Endothelial cell of umbilical vein (primary cell): ENCODE measurements around the gene LRRC37A3. TPM values are rescaled to one million over a fixed set of nuclear protein-coding genes. Genes with fewer than 3 reads are reported as not detected.

ENCODE experiments used
- BruUV-seq: library from RNA; stranded (reverse); fragments of 400-500 nt; replicated peaks from 2 replicates; lab custom pipeline; 2021; lab: Mats Ljungman, UMichigan
- CTCF ChIA-PET: fragments of 300-600, 350-600 bp; sonication (Branson Sonifier 250); formaldehyde crosslinking; loops from one replicate; lab custom pipeline; 2021; ENCODE audit warnings: antibody characterized with exemption, inconsistent platforms; lab: Charles Lee
- POLR2A ChIA-PET: fragments of 300-600, 350-600 bp; sonication (Branson Sonifier 250); formaldehyde crosslinking; loops from one replicate; lab custom pipeline; 2021; ENCODE audit warnings: antibody characterized with exemption, inconsistent platforms; lab: Charles Lee
- DNase-seq: peaks from one replicate; pipeline ENCODE4 v3.0.0-alpha.2; 2011; ENCODE audit warnings: low read depth, low spot score
- FAIRE-seq: peaks from 2 replicates; lab custom pipeline; 2011; peaks lifted over from hg19 to GRCh38; lab: Jason Lieb, UNC
- H2AFZ ChIP-seq: 2 replicates; pipeline ENCODE4 v1.6.0; 2012; ENCODE audit warnings: low read depth, low read length, control low read depth, inconsistent platforms
- H3K27ac ChIP-seq: 2 replicates; pipeline ENCODE4 v1.5.1; 2011; ENCODE audit warnings: low read depth, mild to moderate bottlenecking, control low read depth, low read length, moderate library complexity; ENCODE audit not compliant: insufficient read depth
- H3K27me3 ChIP-seq, 2 experiments: 2 replicates each; pipeline versions ENCODE4 v1.6.0 to v1.6.1; 2011; ENCODE audit warnings: low read length in 2 of 2, mixed read lengths in 1 of 2; ENCODE audit not compliant: control insufficient read depth in 2 of 2, insufficient read depth in 2 of 2
- H3K36me3 ChIP-seq, 2 experiments: 2 replicates in 1 of 2; 3 replicates in 1 of 2; pipeline ENCODE4 v1.5.1; 2011; ENCODE audit warnings: low read length in 2 of 2, mild to moderate bottlenecking in 1 of 2, moderate library complexity in 1 of 2; ENCODE audit not compliant: control insufficient read depth in 2 of 2, insufficient read depth in 2 of 2; ENCODE audit errors: extremely low read depth in 1 of 2
- H3K4me1 ChIP-seq: 3 replicates; pipeline ENCODE4 v1.5.1; 2011; ENCODE audit warnings: mild to moderate bottlenecking, low read length; ENCODE audit not compliant: control insufficient read depth, insufficient read depth; ENCODE audit errors: extremely low read depth
- H3K4me2 ChIP-seq: 2 replicates; pipeline ENCODE4 v1.6.1; 2011; ENCODE audit warnings: low read length, control low read depth, mixed read lengths; ENCODE audit not compliant: insufficient read depth
- H3K4me3 ChIP-seq, 3 experiments: fragments of 200-600 bp in 1 of 3; sonication (generic), shearing (Covaris generic) in 1 of 3; replicated peaks in 1 of 3; 2 replicates each; pipeline ENCODE4 v1.5.1; 2011 to 2016; ENCODE audit warnings: control low read depth in 3 of 3, low read length in 3 of 3, mild to moderate bottlenecking in 2 of 3, inconsistent platforms in 1 of 3, low read depth in 1 of 3, moderate library complexity in 1 of 3; ENCODE audit not compliant: insufficient read depth in 1 of 3
- H3K79me2 ChIP-seq: 2 replicates; pipeline ENCODE4 v1.6.0; 2012; ENCODE audit warnings: low read length, inconsistent platforms; ENCODE audit not compliant: control insufficient read depth, insufficient read depth
- H3K9ac ChIP-seq: replicated peaks from 2 replicates; pipeline ENCODE3; 2011; ENCODE audit warnings: low read length, control low read depth; ENCODE audit not compliant: insufficient read depth; ENCODE audit errors: extremely low read depth
- H3K9me1 ChIP-seq: replicated peaks from 3 replicates; pipeline ENCODE4 v1.6.0; 2011; ENCODE audit warnings: mild to moderate bottlenecking, low read length; ENCODE audit not compliant: control insufficient read depth, insufficient read depth; ENCODE audit errors: extremely low read depth
- H3K9me3 ChIP-seq: replicated peaks from 2 replicates; pipeline ENCODE4 v1.5.1; 2012; ENCODE audit warnings: low read length, inconsistent platforms; ENCODE audit not compliant: control insufficient read depth, insufficient read depth
- H4K20me1 ChIP-seq: replicated peaks from 2 replicates; pipeline ENCODE3; 2011; ENCODE audit warnings: mild to moderate bottlenecking, low read length; ENCODE audit not compliant: control insufficient read depth, insufficient read depth; ENCODE audit errors: extremely low read depth
- EZH2 ChIP-seq: IDR thresholded peaks from 2 replicates; pipeline ENCODE4 v1.6.1; 2012; ENCODE audit warnings: borderline replicate concordance, low read depth, mild to moderate bottlenecking, moderate library complexity, low read length, inconsistent platforms; ENCODE audit not compliant: severe bottlenecking
- FOS ChIP-seq: IDR thresholded peaks from 2 replicates; pipeline ENCODE4 v1.6.1; 2011; ENCODE audit warnings: mild to moderate bottlenecking, low read length, moderate library complexity, borderline replicate concordance; ENCODE audit not compliant: insufficient read depth
- GATA2 ChIP-seq: IDR thresholded peaks from 2 replicates; pipeline ENCODE4 v1.7.0; 2011; ENCODE audit warnings: low read depth, mild to moderate bottlenecking, moderate library complexity, mixed read lengths, low read length; ENCODE audit not compliant: insufficient read length, insufficient read depth
- JUN ChIP-seq: IDR thresholded peaks from 2 replicates; pipeline ENCODE4 v1.6.1; 2011; ENCODE audit warnings: borderline replicate concordance, low read depth; ENCODE audit not compliant: insufficient read length, insufficient read depth
- MYC ChIP-seq: IDR thresholded peaks from one replicate; pipeline ENCODE4 v1.6.1; 2011; ENCODE audit warnings: mild to moderate bottlenecking, low read depth, low read length
- POLR2A ChIP-seq: IDR thresholded peaks from 2 replicates; pipeline ENCODE4 v1.6.1; 2012; ENCODE audit warnings: low read depth, mild to moderate bottlenecking, control low read depth, low read length
- POLR2AphosphoS5 ChIP-seq: IDR thresholded peaks from 2 replicates; pipeline ENCODE4 v1.6.1; 2012; ENCODE audit warnings: low read depth, mild to moderate bottlenecking, control low read depth, low read length, moderate library complexity; ENCODE audit not compliant: insufficient read depth
- dilution Hi-C: fragments of 300-500 bp; cut with MboI; formaldehyde crosslinking; loops from one replicate; pipeline ENCODE4 v1.15.0; 2019; ENCODE audit warnings: low sequenced_read_pairs; ENCODE audit not compliant: extremely low pct_ligation_motif_present
- intact Hi-C: fragments of 100-400 bp; cut with micrococcal nuclease; formaldehyde crosslinking; loops from one replicate; pipeline ENCODE4 v1.10.0; 2022
- polyA plus RNA-seq, 4 experiments: library from polyadenylated mRNA; depleted of rRNA in 3 of 4; stranded (reverse) in 3 of 4; unstranded in 1 of 4; fragments of >200 nt; gene quantifications; 2 replicates each; pipeline versions ENCODE4 v1.2.1 to v1.2.3, GENCODE V29; 2011 to 2012; ENCODE audit warnings: missing spikeins in 1 of 4
- total RNA-seq: library from RNA; stranded (reverse); gene quantifications from 2 replicates; pipeline ENCODE4 v1.2.3, GENCODE V29; 2021
- TF ChIP-seq, protein P1 (sequence below): IDR thresholded peaks from 2 replicates; pipeline ENCODE4 v1.6.1; 2011; ENCODE audit not compliant: insufficient read depth, insufficient read length
- TF ChIP-seq, protein P2 (sequence below), 2 donors: IDR thresholded peaks; 1 replicate in 1 of 2; 2 replicates in 1 of 2; pipeline ENCODE4 v1.5.1; 2011; ENCODE audit warnings: low read length in 2 of 2, mild to moderate bottlenecking in 2 of 2, moderate library complexity in 2 of 2, control low read depth in 1 of 2, inconsistent platforms in 1 of 2, low read depth in 1 of 2; ENCODE audit not compliant: insufficient read depth in 1 of 2; ENCODE audit errors: extremely low read depth in 1 of 2

The LRRC37A3 gene
- total and polyA plus RNA-seq, 2 donors (not counting 3 experiments of a cell fraction or from before 2014, with no cell fraction given) = 7.1 to 8.6 TPM

DNA sequence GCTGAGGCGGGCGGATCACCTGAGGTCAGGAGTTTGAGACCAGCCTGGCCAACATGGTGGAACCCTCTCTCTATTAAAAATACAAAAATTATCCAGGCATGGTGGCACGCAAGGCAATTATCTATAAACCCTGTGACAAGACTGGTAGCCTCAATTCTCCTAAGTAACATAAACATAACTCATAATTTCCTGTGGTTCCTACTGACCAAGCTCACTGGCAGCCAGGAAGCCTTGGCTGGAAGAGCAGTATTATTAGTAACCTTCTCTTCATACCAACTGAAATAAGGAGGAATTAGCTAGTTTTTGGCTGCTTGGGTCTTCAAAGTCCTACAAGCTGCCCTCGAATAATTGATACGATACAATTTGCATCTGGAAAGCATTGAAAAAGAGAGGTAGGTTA, 31.6 kb upstream of the LRRC37A3 start:
- ChIA-PET POLR2A (no interaction called here), CTCF (interaction anchor here (0.7 to 3.2 kb wide), 4 partner anchors 9 to 31 kb away, joined by 4 to 22 read pairs (median 4); partner anchors contain the start of gene LRRC37A3)
- Histone ChIP-seq H2AFZ (no peak overlapping the region), H3K79me2 (no peaks in the 10 kb centered on the region), H3K4me2 (no peak overlapping the region), H3K4me1 (peaks cover 11% of the 10 kb centered on the region), H4K20me1 (no peaks in the 10 kb centered on the region), H3K9me1 (no peaks in the 10 kb centered on the region), H3K27ac (peak overlapping the region; percentile 5), H3K36me3 (no peaks in the 10 kb centered on the region), H3K9me3 (no peaks in the 10 kb centered on the region), H3K4me3 (no peak overlapping the region), H3K27me3 (no peaks in the 10 kb centered on the region), H3K9ac (no peak overlapping the region)
- BruUV-seq = no TSS peak
- DNase-seq (peak; percentile 51), FAIRE-seq (peak; percentile 74)
- TF ChIP-seq FOS (peak; percentile 7), POLR2A (no peak), POLR2AphosphoS5 (no peak)
- TF ChIP-seq, protein P1, sequence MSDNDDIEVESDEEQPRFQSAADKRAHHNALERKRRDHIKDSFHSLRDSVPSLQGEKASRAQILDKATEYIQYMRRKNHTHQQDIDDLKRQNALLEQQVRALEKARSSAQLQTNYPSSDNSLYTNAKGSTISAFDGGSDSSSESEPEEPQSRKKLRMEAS = no peak
- dilution Hi-C loops = no loop called here
- intact Hi-C loops = no loop called here

DNA sequence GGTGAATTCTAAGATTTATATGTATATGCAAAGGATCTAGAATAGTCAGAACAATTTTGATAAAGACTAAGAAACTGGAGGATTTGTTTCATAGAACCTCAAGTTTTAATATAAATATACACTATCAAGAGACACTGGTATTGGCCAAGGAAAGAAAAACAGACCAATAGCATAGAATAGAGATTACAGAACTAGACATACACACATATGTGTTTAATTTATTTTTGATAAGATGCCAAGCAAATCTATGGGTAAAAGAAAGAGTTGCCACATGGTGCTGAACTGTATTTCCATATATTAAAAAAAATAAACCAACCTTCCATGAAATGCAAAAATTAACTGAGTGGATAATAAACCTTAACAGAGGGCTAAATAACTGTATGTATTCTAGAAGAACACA, 27.9 kb upstream of the LRRC37A3 start:
- no peak for FAIRE-seq
- Histone ChIP-seq H2AFZ (no peak overlapping the region), H3K9me3 (no peaks in the 10 kb centered on the region), H3K4me1 (peaks cover 11% of the 10 kb centered on the region), H3K36me3 (no peaks in the 10 kb centered on the region), H3K4me3 (no peak overlapping the region), H3K79me2 (no peaks in the 10 kb centered on the region), H3K27ac (no peak overlapping the region), H3K27me3 (no peaks in the 10 kb centered on the region), H3K4me2 (no peak overlapping the region), H3K9ac (no peak overlapping the region), H3K9me1 (peaks cover 2% of the 10 kb centered on the region), H4K20me1 (no peaks in the 10 kb centered on the region)
- no TSS peak for BruUV-seq
- DNase-seq = no peak
- CTCF ChIA-PET = no interaction called here
- TF ChIP-seq GATA2 = no peak
- no peak for TF ChIP-seq POLR2AphosphoS5
- TF ChIP-seq, protein P2, sequence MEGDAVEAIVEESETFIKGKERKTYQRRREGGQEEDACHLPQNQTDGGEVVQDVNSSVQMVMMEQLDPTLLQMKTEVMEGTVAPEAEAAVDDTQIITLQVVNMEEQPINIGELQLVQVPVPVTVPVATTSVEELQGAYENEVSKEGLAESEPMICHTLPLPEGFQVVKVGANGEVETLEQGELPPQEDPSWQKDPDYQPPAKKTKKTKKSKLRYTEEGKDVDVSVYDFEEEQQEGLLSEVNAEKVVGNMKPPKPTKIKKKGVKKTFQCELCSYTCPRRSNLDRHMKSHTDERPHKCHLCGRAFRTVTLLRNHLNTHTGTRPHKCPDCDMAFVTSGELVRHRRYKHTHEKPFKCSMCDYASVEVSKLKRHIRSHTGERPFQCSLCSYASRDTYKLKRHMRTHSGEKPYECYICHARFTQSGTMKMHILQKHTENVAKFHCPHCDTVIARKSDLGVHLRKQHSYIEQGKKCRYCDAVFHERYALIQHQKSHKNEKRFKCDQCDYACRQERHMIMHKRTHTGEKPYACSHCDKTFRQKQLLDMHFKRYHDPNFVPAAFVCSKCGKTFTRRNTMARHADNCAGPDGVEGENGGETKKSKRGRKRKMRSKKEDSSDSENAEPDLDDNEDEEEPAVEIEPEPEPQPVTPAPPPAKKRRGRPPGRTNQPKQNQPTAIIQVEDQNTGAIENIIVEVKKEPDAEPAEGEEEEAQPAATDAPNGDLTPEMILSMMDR (IDR thresholded peaks at IDR 0.05; ENCODE audit: extremely low read depth in 1 of 2, insufficient read depth in 1 of 2, low read depth in 1 of 2, low read length in 2 of 2) = no peak
- no peak for TF ChIP-seq JUN
- no peak for TF ChIP-seq EZH2
- TF ChIP-seq, protein P1 = no peak
- no peak for TF ChIP-seq FOS
- no peak for TF ChIP-seq MYC
- intact Hi-C loops = no loop called here
- POLR2A ChIA-PET = no interaction called here
- dilution Hi-C loops = no loop called here
